Erythroblast (primary cell): ENCODE data around the gene TAB2.

Experiments used
- GATA1 ChIP-seq: IDR thresholded peaks from 2 replicates; pipeline ENCODE4 v1.6.1; 2011; ENCODE audit warnings: low read depth, mild to moderate bottlenecking, control low read depth, low read length, moderate library complexity
- POLR2A ChIP-seq: IDR thresholded peaks from 2 replicates; pipeline ENCODE4 v1.6.1; 2011; ENCODE audit warnings: mild to moderate bottlenecking, low read length

DNA sequence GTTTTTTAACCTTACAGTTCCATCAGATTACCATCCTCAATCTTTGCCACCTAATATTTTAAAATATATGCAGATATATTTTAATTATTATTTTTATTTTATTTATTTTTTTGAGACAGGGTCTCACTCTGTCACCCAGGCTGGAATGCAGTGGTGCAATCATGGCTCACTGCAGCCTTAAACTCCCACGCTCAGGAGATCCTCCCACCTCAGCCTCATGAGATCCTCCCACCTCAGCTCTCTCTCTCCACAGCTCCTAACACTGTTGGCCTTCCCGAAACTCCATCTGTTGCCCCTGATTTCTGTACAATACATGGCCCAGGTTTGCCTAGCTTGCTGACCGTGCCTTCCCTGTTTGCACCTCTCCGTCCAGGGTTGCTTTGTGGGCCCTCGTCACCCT, 4.4 kb upstream of the TAB2 start:
- no peak for TF ChIP-seq POLR2A
- TF ChIP-seq GATA1, result no peak
